ENCODE measurements around the gene TLR7. TPM values are rescaled to one million over a fixed set of nuclear protein-coding genes. Genes with fewer than 3 reads are reported as not detected.

The TLR7 gene
- total and polyA plus RNA-seq, 3 donors from 2014 or later: 0.08 to 1.3 (median 0.31) TPM

GRCh38 chrX:12936947-12937346 is 70.1 kb downstream of the TLR7 start:
- 75 to 84% methylated on average over 1 of the region's 1 CpG for WGBS, 2 donors
- no peaks in the 10 kb centered on the region for H3K4me1 ChIP-seq
- intact Hi-C loops (cut with DNase I; ENCODE audit: low total_unique reads): no loop called here

More at GRCh38 chrX:12936947-12937346, 70.1 kb downstream of the TLR7 start:
- no peaks in the 10 kb centered on the region for H3K36me3 ChIP-seq (ENCODE audit: low read depth, missing control alignments)
- no peak overlapping the region for H3K27ac ChIP-seq
- TF ChIP-seq POLR2A (IDR thresholded peaks at IDR 0.05): no peak
- TF ChIP-seq, protein P1, sequence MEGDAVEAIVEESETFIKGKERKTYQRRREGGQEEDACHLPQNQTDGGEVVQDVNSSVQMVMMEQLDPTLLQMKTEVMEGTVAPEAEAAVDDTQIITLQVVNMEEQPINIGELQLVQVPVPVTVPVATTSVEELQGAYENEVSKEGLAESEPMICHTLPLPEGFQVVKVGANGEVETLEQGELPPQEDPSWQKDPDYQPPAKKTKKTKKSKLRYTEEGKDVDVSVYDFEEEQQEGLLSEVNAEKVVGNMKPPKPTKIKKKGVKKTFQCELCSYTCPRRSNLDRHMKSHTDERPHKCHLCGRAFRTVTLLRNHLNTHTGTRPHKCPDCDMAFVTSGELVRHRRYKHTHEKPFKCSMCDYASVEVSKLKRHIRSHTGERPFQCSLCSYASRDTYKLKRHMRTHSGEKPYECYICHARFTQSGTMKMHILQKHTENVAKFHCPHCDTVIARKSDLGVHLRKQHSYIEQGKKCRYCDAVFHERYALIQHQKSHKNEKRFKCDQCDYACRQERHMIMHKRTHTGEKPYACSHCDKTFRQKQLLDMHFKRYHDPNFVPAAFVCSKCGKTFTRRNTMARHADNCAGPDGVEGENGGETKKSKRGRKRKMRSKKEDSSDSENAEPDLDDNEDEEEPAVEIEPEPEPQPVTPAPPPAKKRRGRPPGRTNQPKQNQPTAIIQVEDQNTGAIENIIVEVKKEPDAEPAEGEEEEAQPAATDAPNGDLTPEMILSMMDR (IDR thresholded peaks at IDR 0.05): no peak
- H3K27me3 ChIP-seq: no peaks in the 10 kb centered on the region
- no peak overlapping the region for H3K4me3 ChIP-seq
- DNase-seq: no peak
- no peaks in the 10 kb centered on the region for H3K9me3 ChIP-seq

Other genes with a start within 250 kb of the TLR7 start
- 100 to 1,000 TPM; 331 to 693 TPM for gene PRPS2, start 75.7 kb upstream of the TLR7 start, total RNA-seq
- gene PRPS2, start 75.7 kb upstream of the TLR7 start, polyA plus RNA-seq (ENCODE audit: insufficient read depth, low read depth, low replicate concordance): 224 TPM
- under 1 TPM; 0.08 to 0.50 TPM for gene TLR8, start 39.5 kb downstream of the TLR7 start, total RNA-seq
- gene TLR8, start 39.5 kb downstream of the TLR7 start, polyA plus RNA-seq (ENCODE audit: insufficient read depth, low read depth, low replicate concordance): 1.3 TPM
- 100 to 1,000 TPM; 384 to 669 TPM for gene TMSB4X, start 108.0 kb downstream of the TLR7 start, total RNA-seq
- 1,448 TPM for gene TMSB4X, start 108.0 kb downstream of the TLR7 start, polyA plus RNA-seq (ENCODE audit: insufficient read depth, low read depth, low replicate concordance)
- 1 to 10 TPM; 2.8 to 9.5 TPM for gene FAM9C, start 177.5 kb downstream of the TLR7 start, total RNA-seq
- 4.7 TPM for gene FAM9C, start 177.5 kb downstream of the TLR7 start, polyA plus RNA-seq (ENCODE audit: insufficient read depth, low read depth, low replicate concordance)